GM19328 (cell line): ENCODE data around the gene CHRNA9.

Source experiments
- ATAC-seq: cut with Tn5 transposase; IDR thresholded peaks from one replicate; pipeline ENCODE4 v1.9.1; 2021; ENCODE audit warnings: mild to moderate bottlenecking, moderate library complexity; ENCODE audit not compliant: unreplicated experiment

Gene CHRNA9

GRCh38 chr4:40337051-40337450 is 1.9 kb downstream of the CHRNA9 start:
- ATAC-seq = no peak

DNA sequence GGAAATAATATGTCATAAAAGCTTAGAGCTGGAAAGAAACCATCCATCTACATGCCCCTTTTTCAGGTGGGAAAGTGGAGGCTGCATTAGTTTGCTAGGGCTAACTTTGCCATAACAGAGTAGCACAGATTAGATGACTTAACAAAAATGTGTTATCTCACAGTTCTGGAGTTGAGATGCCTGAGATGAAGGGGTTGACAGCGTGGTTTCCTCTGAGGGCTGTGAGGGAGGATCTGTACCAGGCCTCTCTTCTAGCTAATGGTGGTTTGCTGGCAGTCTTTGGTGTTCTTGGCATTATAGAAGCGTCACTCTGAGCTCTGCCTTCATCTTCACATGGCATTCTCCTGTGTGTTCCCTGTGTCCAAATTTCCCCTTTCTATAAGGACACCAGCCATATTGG is 2.4 kb downstream of the CHRNA9 start:
- no peak for ATAC-seq

GRCh38 chr4:40340030-40340429 is 4.9 kb downstream of the CHRNA9 start:
- no peak for ATAC-seq

DNA sequence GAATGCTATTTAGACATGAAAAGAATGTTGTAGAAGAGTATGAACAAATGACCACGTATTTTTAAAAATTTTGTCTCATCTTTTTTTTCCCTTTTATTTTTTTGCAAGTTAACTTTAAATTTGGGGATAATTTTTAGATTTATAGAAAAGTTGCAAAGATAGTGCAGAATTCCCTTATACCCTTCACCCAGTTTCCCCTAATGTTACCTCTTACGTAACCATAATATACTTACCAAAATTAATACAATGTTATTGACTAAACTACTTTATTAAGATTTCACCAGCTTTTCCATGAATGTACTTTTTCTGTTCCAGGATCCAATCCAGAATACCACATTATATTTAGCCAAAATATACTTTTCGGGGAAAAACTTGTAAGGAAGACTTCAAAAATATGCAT is 12.3 kb downstream of the CHRNA9 start:
- ATAC-seq = no peak

GRCh38 chr4:40348000-40348399 is 12.9 kb downstream of the CHRNA9 start:
- no peak for ATAC-seq

GRCh38 chr4:40349561-40350198 is 14.5 kb downstream of the CHRNA9 start:
- ATAC-seq = no peak

- no peak for ATAC-seq
Measured at GRCh38 chr4:40350627-40351227, 15.6 kb downstream of the CHRNA9 start.

- ATAC-seq = no peak
Measured at GRCh38 chr4:40354158-40354557, 19.0 kb downstream of the CHRNA9 start.

DNA sequence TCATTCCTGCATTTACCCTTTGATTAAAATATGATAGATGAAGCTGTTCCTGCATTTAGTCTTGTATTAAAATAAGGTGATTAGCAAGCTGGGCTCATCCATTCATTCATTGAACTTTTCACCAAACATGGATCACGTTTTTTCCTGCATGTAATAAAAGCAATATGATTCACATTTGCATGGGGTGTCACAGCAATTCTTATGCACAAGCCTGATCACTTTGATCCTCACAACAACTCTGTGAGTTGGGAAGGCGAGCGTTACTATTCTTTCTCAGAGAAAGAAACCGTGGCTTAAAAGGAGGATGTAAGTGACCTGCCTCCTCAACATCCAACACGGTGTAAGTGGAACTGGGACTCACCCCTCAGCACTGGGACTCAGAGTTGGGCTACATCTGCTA is 20.0 kb downstream of the CHRNA9 start:
- no peak for ATAC-seq

DNA sequence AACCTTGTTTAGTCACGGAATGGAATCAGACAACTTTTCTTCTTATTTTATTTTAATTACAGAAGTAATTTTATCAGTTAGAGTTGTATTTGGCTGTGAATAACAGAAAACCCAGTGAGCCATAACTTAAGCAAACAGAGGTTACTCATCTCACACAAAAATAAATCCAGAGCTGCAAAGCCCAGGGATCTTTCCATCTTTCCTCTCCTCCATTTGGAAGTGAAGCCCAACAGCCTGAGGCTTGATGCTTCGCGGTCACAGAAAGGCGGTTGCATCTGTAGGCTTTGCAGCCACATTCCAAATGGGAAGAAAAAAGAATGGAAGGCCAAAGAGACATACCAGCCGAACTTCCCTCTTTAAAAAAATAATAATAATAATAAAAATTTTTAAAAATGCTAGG is 22.6 kb downstream of the CHRNA9 start:
- ATAC-seq = no peak

GRCh38 chr4:40361338-40361737 is 26.2 kb downstream of the CHRNA9 start:
- no peak for ATAC-seq

DNA sequence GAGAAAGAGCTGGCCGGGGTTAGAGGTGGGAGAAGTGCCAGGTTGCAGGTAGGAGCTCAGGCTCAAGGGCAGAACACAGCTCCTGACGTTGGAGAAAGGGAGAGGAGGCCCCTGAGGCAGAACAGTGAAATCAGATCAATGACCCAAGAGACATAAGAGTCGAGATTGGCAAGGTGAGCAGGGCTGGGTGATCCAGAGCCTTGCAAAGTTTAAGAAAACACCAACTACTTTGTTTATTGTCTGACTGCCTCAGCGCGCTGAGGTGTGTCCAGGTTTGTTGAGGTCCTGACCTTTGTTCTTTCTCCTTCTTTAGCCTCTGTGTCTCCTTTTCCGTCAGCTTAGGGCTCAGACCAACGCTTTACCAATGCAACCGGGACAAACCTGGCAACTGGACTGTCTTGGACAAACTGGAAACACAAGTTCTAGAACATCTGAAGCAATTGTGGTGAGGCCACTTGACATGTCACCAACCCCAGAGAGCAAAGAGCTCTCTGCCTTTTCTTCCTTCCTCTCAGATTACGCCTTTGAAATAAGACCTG is 28.3 kb downstream of the CHRNA9 start:
- no peak for ATAC-seq

DNA sequence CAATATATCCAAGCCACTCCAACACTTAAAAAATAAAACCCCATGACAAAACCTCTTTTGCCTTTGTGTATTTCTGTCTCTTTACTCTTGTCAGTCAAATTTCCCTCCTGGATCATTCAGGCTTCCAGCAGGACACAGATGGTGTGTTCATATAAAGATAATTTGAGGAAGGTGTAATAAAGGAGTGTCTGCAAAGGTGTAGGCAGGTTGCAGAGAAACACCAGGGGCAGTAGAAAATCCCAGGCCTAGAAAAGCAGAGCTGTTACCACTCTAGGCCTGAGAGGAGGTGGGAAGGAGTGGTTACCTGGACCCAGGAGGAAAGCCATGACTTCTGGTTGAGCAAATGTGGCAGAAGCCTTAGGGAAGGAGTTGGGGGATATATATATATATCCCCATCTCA is 28.8 kb downstream of the CHRNA9 start:
- ATAC-seq = no peak

- no peak for ATAC-seq
Measured at GRCh38 chr4:40365766-40366165, 30.6 kb downstream of the CHRNA9 start.

DNA sequence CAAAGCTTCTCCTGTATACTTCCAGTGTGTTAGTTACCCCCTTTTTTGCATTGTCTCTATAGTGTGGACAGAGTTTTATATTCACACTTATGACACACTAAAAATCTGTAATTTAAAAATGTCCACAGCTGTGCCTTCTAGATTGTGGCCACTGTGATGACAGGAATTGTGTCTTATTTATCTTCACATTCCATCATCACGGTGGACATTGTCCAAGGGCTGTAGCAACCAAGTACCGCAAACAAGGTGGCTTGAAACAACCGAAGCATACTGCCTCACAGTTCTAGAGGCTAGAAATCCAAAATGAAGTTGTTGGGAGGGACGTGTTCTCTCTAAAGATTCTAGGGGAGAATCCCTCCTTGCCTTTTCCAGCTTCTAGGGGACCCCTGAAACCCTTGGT is 32.3 kb downstream of the CHRNA9 start:
- no peak for ATAC-seq

DNA sequence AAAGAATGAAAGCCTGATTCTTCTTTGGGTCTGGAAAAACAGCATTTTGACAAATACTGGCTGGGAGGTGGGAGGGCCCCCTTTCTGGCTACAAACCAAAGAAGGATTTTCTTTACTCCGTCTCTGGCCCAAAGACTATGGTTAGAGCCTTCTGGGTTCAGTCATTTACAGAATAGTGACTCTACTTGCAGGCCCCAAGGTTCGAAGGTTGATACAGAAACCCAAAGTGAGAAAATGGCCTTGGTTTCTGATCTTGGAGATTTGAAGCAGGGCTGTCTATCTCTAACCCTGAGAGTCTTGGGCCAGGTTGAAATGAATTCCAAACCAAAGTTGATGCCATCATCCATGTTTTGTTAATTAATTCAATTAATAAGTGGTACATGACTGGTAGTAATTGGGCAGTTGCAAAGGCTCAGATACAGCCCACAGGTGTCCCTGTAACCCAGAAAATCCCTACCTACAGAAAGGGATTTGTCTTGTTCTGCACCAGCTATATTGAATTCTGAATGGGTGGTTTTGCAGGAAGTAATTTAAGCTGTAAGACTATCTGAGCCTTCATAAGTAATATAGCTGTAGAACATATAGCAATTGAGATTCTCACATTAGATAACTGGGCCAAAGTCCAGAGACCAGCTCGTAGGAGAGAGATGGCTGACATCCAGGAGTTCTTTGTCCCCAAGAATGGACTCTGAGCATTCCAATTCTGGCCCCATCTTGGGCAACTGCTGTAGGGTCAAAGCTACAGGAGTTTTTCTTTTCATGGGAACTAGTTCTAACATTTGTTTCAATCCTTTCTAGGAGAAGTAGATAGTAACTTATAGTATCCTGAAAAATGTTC is 34.5 kb downstream of the CHRNA9 start:
- no peak for ATAC-seq

DNA sequence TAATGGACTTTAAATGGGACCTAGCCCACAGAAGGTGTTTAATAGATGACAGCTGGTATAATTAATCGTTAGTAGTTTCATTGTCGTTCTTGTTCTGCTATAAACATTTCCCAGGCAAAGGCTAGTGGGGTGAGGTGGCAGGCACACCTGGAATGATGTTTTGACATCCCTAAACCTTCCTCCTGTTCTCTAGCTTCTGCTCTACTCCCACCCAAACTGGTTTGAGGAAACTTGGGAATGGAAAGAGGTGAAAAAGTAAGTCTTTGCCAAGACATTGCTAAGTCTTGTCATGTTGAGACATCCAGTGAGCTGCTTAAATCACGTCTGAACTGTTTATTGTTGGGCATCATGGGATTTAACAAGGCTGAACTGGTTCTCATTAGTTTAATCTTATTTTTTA is 37.5 kb downstream of the CHRNA9 start:
- no peak for ATAC-seq

DNA sequence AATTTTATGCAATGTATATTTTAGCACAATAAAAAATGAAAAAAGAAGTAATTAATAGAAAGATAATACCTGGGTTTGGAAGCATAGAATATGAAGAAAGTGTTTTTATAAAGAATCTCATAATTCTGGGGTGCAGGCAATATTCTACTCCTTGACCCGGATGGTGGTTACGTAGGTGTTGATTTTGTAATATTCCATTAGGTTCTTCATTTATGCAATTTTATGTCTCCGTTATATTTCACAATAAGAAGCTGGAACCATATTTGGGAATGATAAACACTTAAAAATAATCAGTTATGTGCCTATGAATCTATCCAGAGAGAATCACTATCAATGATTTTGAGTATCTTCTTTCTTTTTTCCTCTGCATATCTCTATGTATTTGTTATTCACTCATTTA is 38.5 kb downstream of the CHRNA9 start:
- ATAC-seq = no peak

DNA sequence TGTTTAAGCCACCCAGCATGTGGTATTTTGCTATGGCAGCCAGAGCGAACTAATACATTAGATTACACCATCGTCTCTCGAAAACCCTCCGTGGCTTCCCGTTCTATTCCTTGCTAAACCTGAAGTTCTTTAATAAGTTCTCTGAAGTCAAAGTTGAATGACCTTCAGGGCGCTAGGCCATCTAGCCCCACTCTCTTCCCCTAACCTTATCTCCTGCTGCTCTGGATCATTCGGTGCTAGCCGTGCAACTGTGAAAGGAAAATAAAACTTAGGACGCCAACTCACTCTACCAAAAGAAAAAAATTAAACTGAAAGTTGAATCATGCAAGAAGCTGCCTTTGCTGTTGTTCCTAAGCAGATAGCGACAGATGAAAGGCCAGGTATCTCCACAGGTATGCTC is 40.0 kb downstream of the CHRNA9 start:
- no peak for ATAC-seq

DNA sequence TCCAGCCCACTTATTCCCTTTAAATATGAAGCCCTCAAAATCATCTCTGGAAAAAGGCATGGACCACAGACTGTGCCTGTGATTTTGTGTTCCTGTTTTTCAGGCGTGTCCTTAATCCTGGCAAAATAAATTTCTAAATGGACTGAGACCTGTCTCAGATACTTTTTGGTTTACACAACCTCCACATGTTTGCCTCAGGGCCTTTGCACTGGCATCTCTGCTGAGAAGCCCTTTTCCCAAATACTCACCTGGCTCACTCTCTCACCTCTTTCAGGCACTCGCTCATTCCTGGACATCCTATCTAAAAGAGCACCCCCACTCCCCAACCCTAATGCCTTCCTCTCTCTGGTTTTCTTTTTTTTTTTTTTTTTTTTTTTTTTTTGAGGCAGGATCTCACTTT is 40.5 kb downstream of the CHRNA9 start:
- ATAC-seq = no peak

- no peak for ATAC-seq
Measured at GRCh38 chr4:40377512-40378365, 42.6 kb downstream of the CHRNA9 start.
